C4-2B (cell line): ENCODE measurements around the gene FAAH.

ENCODE experiments used
- CTCF ChIP-seq: fragments of 450-650 bp; conservative IDR thresholded peaks from 2 replicates; pipeline ENCODE4 v1.5.1; 2017; ENCODE audit warnings: mild to moderate bottlenecking
- ZFX ChIP-seq: fragments of 450-650 bp; IDR thresholded peaks from 2 replicates; pipeline ENCODE4 v1.6.1; 2017

GRCh38 chr1:46436844-46437243 lies 42.7 kb downstream of the FAAH start:
- TF ChIP-seq CTCF = no peak
- TF ChIP-seq ZFX = no peak
